HG03064 (cell line): Measurements from ENCODE around the gene RALGAPA1.

Experiments used
- ATAC-seq: cut with Tn5 transposase; IDR thresholded peaks from one replicate; pipeline ENCODE4 v1.9.1; 2021; ENCODE audit warnings: low read depth; ENCODE audit not compliant: unreplicated experiment

RALGAPA1 gene

DNA sequence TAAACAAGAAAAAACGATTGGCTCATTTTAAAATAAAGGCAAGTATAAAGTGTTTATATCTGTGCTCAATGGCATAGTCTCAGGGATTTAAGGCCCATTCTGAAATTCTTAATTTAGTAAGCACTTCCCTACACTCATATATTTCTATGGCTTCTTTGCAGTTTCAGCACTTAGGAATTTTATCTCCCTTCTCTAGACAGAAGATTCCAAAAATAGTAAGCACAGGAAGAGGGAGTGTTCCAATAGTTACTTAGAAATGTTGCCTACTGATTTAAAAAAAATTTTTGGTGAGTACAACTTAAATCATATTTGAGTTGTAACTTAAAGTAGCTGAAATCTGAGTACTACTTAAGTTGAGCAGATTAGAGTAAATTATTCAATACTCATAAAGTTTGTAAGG lies 255.3 kb downstream of the RALGAPA1 start:
- no peak for ATAC-seq

- ATAC-seq: no peak
These were observed 258.0 kb downstream of the RALGAPA1 start for GRCh38 chr14:35551081-35551480.

DNA sequence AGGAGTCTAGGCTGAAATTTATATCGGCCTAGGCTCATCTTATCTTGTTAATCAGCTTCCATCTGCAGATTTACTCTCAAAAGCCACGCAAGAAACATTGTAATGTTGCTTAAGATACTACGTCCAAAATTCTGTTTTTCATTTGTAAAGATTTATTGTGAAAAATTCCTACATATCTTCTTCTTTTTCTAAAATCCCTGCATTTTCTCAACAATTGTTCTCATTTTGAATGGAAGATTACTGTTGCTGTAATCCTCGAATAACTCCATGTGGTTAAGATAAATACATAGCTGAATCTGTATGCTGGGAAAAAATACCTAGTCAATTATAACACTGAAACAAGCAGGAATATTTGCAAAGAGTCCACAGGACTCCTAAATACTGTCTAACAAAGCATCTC lies 259.5 kb downstream of the RALGAPA1 start:
- no peak for ATAC-seq

- no peak for ATAC-seq
These were observed 266.1 kb downstream of the RALGAPA1 start for GRCh38 chr14:35543006-35543405.

- ATAC-seq: no peak
These were observed 269.1 kb downstream of the RALGAPA1 start for GRCh38 chr14:35539969-35540368.

DNA sequence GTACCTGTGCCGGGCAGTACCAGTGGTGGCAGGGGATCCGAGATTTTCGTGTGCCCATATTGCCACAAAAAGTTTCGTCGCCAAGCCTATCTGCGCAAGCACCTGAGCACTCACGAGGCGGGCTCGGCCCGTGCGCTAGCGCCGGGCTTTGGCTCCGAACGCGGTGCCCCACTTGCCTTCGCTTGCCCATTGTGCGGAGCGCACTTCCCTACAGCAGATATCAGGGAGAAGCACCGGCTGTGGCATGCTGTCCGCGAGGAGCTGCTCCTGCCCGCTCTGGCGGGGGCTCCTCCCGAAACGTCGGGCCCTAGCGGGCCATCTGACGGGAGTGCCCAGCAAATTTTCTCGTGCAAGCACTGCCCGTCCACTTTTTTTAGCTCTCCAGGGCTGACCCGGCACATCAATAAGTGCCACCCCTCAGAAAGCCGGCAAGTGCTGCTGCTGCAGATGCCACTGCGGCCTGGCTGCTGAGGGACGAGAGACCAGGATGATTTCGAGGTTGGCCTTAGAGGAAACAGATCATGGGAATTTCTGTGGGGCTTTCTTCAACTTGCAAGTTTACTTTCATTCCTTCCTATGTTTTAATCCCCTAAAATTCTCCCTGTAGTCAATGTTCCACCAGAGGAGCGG lies 273.5 kb downstream of the RALGAPA1 start:
- ATAC-seq: no peak

- ATAC-seq: peak; percentile 63
These were observed 274.1 kb downstream of the RALGAPA1 start for GRCh38 chr14:35534873-35535482.

- ATAC-seq: peak; percentile 9
These were observed 274.8 kb downstream of the RALGAPA1 start for GRCh38 chr14:35534208-35534872.

GRCh38 chr14:35533357-35534207 lies 275.5 kb downstream of the RALGAPA1 start, which contains the start of gene INSM2:
Gene INSM2 (plus strand): TSS chr14:35534164. CDS start chr14:35534253, 89 bp downstream.
- ATAC-seq: peak; percentile 67

DNA sequence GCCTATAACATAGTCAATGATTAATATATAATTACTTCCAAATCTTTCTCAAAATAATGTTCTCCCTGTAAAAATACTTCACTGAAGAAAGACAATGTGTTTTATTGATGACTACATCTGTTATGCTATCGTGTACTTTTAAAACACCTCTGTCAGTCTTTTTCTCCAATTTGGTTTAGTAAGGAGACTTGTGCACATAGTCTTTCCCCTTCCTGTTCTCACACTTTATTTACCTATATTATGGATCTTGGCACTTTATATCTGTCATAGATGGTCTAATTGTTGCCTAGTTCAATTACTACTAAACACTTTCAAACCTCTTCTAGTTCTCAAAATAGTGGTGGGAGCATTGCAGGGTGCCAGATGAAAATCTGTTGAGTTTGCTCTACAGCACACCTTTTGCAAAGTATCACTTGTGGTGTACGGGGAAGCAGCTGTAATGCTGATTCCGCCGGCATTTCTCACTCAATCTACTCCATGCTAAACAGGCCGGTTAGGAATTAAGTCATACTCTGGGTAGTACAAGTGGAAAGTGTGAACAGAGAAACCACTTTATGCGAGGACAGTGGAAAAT lies 276.2 kb downstream of the RALGAPA1 start:
- ATAC-seq: no peak

DNA sequence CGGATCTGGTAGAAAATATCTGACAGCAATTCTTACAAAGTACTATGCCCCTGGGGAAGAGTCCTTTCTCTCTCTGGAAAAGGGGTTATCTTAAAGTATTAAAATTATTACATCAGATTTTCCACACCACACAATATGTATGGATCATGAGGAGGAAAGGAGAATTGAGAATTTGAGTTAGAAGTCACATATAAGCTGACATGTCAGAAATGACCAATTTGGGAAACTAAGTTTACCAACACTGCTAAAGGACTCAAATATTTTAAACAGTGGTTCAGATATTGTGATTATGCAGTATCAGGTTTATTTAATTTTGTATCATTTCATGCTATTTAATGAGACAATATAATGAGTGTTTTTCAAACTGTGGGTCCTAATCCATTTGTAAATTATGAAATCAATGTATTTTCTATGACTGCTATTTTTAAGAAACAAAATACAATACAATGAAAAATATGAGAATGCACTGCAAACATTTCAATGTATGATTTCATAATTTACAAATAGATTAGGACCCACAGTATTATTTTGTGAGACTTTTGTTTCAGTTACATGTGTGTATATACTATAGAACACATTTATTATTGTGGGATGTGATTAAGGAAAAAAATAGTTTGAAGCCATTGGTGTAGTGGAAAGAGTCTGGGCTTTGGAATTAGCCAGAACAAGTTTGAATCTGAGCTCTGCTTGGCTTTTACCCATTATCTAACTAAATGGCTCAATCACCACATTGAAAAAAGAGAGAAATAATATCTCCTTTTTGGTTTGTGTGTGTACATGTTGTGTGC lies 276.9 kb downstream of the RALGAPA1 start:
- ATAC-seq: no peak

DNA sequence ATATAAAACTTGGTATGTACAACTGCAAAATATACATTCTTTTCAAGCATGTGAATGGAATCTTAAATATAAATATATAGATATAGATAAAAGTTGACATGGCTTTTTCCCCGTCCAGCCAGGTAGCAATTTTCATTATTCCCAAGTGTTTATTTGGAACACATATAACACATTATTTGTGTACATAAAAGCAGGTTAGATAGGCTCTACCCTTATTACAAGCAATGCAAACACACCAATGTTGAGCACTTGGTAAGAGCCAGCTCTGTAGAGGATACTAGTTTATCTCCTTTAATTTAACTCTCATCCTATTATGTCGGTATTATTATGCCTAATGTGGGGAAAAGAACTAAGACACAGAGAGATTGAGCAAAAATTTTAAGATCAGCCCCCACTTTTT lies 282.1 kb downstream of the RALGAPA1 start:
- no peak for ATAC-seq

DNA sequence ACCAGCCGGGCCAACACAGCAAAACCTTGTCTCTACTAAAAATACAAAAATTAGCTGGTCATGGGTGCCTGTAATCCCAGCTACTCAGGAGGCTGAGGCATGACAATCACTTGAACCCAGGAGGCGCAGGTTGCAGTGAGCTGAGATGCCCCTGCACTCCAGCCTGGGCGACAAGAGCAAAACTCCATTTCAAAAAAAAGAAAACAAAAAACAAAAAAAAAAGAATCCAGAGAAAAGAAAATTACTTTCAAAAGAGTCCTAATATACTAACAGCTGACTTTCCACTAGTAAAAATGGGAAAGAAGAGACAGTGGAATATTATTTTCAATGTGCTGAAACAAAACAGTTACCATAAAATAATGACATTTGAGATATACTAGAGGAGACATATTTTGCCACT lies 283.4 kb downstream of the RALGAPA1 start:
- no peak for ATAC-seq

- no peak for ATAC-seq
These were observed 289.1 kb downstream of the RALGAPA1 start for GRCh38 chr14:35519986-35520385.

DNA sequence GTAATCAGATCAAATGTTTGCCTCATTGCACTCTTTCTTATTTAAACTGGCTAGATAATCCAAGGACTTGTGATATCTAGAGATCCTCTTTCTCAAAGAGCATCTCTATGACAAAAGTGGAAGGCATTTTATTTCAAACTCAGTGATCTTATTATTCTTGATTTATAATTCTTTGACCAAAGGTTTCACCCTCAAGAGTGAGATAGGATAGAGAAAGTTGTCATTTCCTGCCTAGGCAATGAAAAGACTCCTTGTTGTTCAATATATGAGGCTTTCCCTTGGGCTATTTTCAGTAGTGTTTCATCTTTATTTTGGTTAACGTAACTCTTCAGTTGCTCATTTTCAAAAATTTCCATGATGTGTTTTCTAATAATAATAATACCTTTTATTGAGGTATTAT lies 293.2 kb downstream of the RALGAPA1 start:
- ATAC-seq: no peak

DNA sequence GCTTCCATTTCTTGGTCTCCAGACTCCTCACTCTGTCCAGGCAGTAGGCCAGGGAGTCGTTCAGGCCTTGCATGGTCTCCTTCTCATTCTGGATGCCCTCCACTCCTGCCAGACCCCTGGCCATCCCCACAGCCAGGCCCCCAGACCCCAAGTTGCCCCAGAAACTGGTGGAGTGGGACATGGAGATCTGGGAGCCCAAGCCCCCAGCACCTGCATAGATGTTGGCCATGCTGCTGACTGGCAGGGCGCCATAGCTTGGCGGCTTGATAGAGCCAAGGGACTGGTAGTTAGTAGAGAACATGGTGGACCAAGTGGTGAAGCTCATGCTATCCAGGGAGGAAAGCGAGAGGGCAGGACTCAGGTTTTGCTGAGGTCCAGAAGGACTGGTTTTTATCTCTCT lies 296.3 kb downstream of the RALGAPA1 start:
- ATAC-seq: no peak

- no peak for ATAC-seq
These were observed 299.2 kb downstream of the RALGAPA1 start for GRCh38 chr14:35509846-35510245.

- ATAC-seq: no peak
These were observed 302.2 kb downstream of the RALGAPA1 start for GRCh38 chr14:35506927-35507326.

DNA sequence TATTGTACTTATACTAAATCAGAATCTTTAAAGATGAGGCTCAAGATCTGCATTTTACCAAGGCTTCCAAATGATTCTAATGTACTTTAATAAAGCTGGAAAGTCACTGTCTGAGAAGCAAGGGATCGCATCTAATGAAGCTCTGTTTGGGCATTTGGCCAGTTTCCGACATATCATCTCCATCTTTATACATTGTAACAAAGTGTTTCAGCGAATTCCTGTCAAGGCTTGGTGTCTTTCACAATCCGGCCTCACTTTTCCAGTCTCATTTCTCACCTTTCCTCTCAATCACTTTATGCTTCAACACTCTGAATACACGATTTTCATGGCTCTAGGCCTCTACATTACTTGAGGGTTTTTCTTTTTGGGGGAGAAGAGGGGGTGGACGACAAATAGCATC lies 302.6 kb downstream of the RALGAPA1 start:
- no peak for ATAC-seq

DNA sequence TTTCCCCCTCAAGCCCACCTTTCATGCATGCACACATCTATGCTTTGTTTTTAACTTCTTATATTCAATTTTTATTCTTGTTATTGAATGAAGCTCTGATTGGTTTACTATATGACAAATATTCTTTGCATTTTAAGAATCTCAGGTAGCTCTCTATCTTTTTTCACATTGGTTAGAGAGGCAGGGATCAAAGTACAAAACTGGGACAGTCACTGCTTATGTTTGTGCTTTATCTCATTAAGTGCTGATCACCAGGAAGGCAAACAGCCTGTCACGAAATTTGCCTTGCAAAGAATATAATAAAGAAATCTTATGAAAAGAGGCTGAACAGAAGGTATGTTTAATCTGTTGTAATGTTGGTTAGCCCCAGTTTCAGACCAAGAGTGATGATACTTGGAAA lies 304.8 kb downstream of the RALGAPA1 start:
- ATAC-seq: no peak
